Endometrial microvascular endothelial cells (primary cell): ENCODE results near the gene KRTAP9-1. TPM values are rescaled to one million over a fixed set of nuclear protein-coding genes. Genes with fewer than 3 reads are reported as not detected.
"Not testable (repeated sequence)": the region's sequence is repeated elsewhere in the genome, so short reads cannot be mapped to it uniquely, and the experiment has no call there.

ENCODE experiments used
- in situ Hi-C: cut with HindIII; loops from 2 replicates; pipeline ENCODE4 v1.10.0; 2017; ENCODE audit warnings: low sequenced_read_pairs, low pct_unique_long_range_greater_than_20kb; ENCODE audit errors: inconsistent ontology term
- total RNA-seq: library from RNA; depleted of rRNA; stranded (reverse); fragments of >200 nt; gene quantifications from one replicate; pipeline ENCODE4 v1.2.3, GENCODE V29; 2015; ENCODE audit errors: inconsistent ontology term

The KRTAP9-1 gene
- total RNA-seq, 1 donor from 2014 or later, result not detected

DNA sequence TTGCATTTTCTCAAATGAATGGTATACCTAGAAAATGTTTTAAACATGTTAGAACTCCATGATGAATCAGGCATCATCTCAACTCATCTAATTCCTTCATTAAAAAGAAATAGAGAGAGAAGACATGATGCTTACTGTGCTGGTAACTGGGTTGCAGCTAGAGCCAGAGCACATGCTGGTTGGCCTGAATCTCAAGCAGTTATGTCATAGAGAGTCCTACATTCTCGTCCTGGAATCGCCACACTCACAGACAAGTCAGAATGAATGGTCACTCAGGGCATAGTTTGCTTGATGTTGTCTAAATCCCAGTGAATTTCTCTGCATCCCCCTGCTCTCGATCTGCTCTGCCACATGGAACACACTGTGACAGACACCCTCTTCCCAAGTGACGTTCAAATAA, 47.4 kb downstream of the KRTAP9-1 start:
- in situ Hi-C loops, result not testable (repeated sequence)

DNA sequence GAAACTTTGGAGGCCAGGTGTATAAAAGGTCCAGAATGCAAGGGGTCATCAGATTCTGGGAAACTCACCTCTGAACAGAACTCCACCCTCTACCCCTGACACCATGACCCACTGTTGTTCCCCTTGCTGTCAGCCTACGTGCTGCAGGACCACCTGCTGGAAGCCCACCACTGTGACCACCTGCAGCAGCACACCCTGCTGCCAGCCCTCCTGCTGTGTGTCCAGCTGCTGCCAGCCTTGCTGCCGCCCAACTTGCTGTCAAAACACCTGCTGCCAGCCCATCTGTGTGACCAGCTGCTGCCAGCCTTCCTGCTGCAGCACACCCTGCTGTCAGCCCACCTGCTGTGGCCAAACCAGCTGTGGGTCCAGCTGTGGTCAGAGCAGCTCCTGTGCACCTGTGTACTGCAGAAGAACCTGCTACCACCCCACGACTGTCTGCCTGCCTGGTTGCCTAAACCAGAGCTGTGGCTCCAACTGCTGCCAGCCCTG, 48.3 kb downstream of the KRTAP9-1 start, which contains the start of gene KRTAP9-8:
Gene KRTAP9-8, plus strand, starts transcription at position 51 of the 489 bp plus-strand sequence. Its CDS starts 53 bp downstream, at position 104.
- in situ Hi-C loops, result not testable (repeated sequence)

Other genes with a start within 250 kb of the KRTAP9-1 start
- not detected for gene KRT39, start 222.9 kb upstream of the KRTAP9-1 start, total RNA-seq
- gene KRT40, start 205.6 kb upstream of the KRTAP9-1 start, total RNA-seq, result not detected
- gene KRTAP3-3, start 195.7 kb upstream of the KRTAP9-1 start, total RNA-seq, result not detected
- not detected for gene KRTAP3-2, start 190.0 kb upstream of the KRTAP9-1 start, total RNA-seq
- gene KRTAP3-1, start 180.8 kb upstream of the KRTAP9-1 start, total RNA-seq, result not detected
- not detected for gene KRTAP1-5, start 162.7 kb upstream of the KRTAP9-1 start, total RNA-seq
- gene KRTAP1-4, start 159.7 kb upstream of the KRTAP9-1 start, total RNA-seq, result not detected
- not detected for gene KRTAP1-3, start 155.0 kb upstream of the KRTAP9-1 start, total RNA-seq
- gene KRTAP1-1, start 148.4 kb upstream of the KRTAP9-1 start, total RNA-seq, result not detected
- gene KRTAP2-1, start 142.6 kb upstream of the KRTAP9-1 start, total RNA-seq, result not detected
- not detected for gene KRTAP2-2, start 134.7 kb upstream of the KRTAP9-1 start, total RNA-seq
- not detected for gene KRTAP2-3, start 129.8 kb upstream of the KRTAP9-1 start, total RNA-seq
- not detected for gene KRTAP2-4, start 124.0 kb upstream of the KRTAP9-1 start, total RNA-seq
- not detected for gene KRTAP4-7, start 105.7 kb upstream of the KRTAP9-1 start, total RNA-seq
- gene KRTAP4-8, start 91.7 kb upstream of the KRTAP9-1 start, total RNA-seq, result not detected
- gene KRTAP4-16, start 87.7 kb upstream of the KRTAP9-1 start, total RNA-seq, result not detected
- gene KRTAP4-9, start 84.5 kb upstream of the KRTAP9-1 start, total RNA-seq, result not detected
- not detected for gene KRTAP4-11, start 71.5 kb upstream of the KRTAP9-1 start, total RNA-seq
- not detected for gene KRTAP4-12, start 65.7 kb upstream of the KRTAP9-1 start, total RNA-seq
- gene KRTAP4-6, start 49.3 kb upstream of the KRTAP9-1 start, total RNA-seq, result not detected
- not detected for gene KRTAP4-5, start 40.1 kb upstream of the KRTAP9-1 start, total RNA-seq
- gene KRTAP4-4, start 29.1 kb upstream of the KRTAP9-1 start, total RNA-seq, result not detected
- not detected for gene KRTAP4-3, start 21.7 kb upstream of the KRTAP9-1 start, total RNA-seq
- not detected for gene KRTAP4-2, start 11.7 kb upstream of the KRTAP9-1 start, total RNA-seq
- not detected for gene KRTAP4-1, start 5.0 kb upstream of the KRTAP9-1 start, total RNA-seq
- not detected for gene KRTAP9-2, start 36.8 kb downstream of the KRTAP9-1 start, total RNA-seq
- not detected for gene KRTAP9-3, start 42.6 kb downstream of the KRTAP9-1 start, total RNA-seq
- gene KRTAP9-8, start 48.1 kb downstream of the KRTAP9-1 start, total RNA-seq, result not detected
- not detected for gene KRTAP9-4, start 59.8 kb downstream of the KRTAP9-1 start, total RNA-seq
- not detected for gene KRTAP9-9, start 65.5 kb downstream of the KRTAP9-1 start, total RNA-seq
- not detected for gene KRTAP9-6, start 75.5 kb downstream of the KRTAP9-1 start, total RNA-seq
- gene KRTAP9-7, start 85.8 kb downstream of the KRTAP9-1 start, total RNA-seq, result not detected
- gene KRTAP29-1, start 113.0 kb downstream of the KRTAP9-1 start, total RNA-seq, result not detected
- not detected for gene KRTAP16-1, start 119.4 kb downstream of the KRTAP9-1 start, total RNA-seq
- gene KRTAP17-1, start 125.8 kb downstream of the KRTAP9-1 start, total RNA-seq, result not detected
- not detected for gene KRT33A, start 160.9 kb downstream of the KRTAP9-1 start, total RNA-seq
- gene KRT33B, start 179.9 kb downstream of the KRTAP9-1 start, total RNA-seq, result not detected
- not detected for gene KRT34, start 192.4 kb downstream of the KRTAP9-1 start, total RNA-seq
- gene KRT31, start 207.7 kb downstream of the KRTAP9-1 start, total RNA-seq, result not detected
- gene KRT37, start 234.7 kb downstream of the KRTAP9-1 start, total RNA-seq, result not detected